ENCODE measurements around the gene OR56A4.

OR56A4 gene

GRCh38 chr11:6006846-6007245 is at the start of gene OR56A4:
OR56A4 (minus strand) TSS chr11:6006946; CDS start chr11:6002992, 3,954 bp downstream.
- H3K9me3 Mint-ChIP-seq, result no peaks in the 10 kb centered on the region
- no peak for TF ChIP-seq CTCF (IDR thresholded peaks at IDR 0.05)
- DNase-seq, result no peak
- H3K27me3 Mint-ChIP-seq (ENCODE audit: low read depth, poor library complexity), result peaks cover 18% of the 10 kb centered on the region
- no peaks in the 10 kb centered on the region for H3K4me1 Mint-ChIP-seq
- no peak within 1 kb of the TSS for H3K4me3 Mint-ChIP-seq
- no peak within 1 kb of the TSS for H3K27ac Mint-ChIP-seq
- no peaks in the 10 kb centered on the region for H3K36me3 Mint-ChIP-seq (ENCODE audit: low read depth)

GRCh38 chr11:6055569-6055968 is 48.8 kb upstream of the OR56A4 start:
- no peaks in the 10 kb centered on the region for H3K9me3 Mint-ChIP-seq

GRCh38 chr11:6052374-6052773 is 45.6 kb upstream of the OR56A4 start:
- Mint-ChIP-seq H3K9me3 (no peaks in the 10 kb centered on the region), H3K36me3 (ENCODE audit: low read depth) (no peaks in the 10 kb centered on the region), H3K4me1 (no peaks in the 10 kb centered on the region), H3K27me3 (ENCODE audit: low read depth, poor library complexity) (peaks cover 19% of the 10 kb centered on the region), H3K27ac (no peak overlapping the region), H3K4me3 (no peak overlapping the region)
- TF ChIP-seq CTCF (IDR thresholded peaks at IDR 0.05), result no peak
- no peak for DNase-seq

More at GRCh38 chr11:6055569-6055968, 48.8 kb upstream of the OR56A4 start:
- no peak overlapping the region for H3K4me3 Mint-ChIP-seq
- H3K36me3 Mint-ChIP-seq (ENCODE audit: low read depth), result no peaks in the 10 kb centered on the region
- DNase-seq, result no peak
- no peaks in the 10 kb centered on the region for H3K4me1 Mint-ChIP-seq
- no peak overlapping the region for H3K27ac Mint-ChIP-seq
- TF ChIP-seq CTCF (IDR thresholded peaks at IDR 0.05), result no peak
- H3K27me3 Mint-ChIP-seq (ENCODE audit: low read depth, poor library complexity), result peaks cover 6% of the 10 kb centered on the region

GRCh38 chr11:6040874-6041273 is 34.1 kb upstream of the OR56A4 start:
- TF ChIP-seq CTCF (IDR thresholded peaks at IDR 0.05), result no peak
- DNase-seq, result no peak
- Mint-ChIP-seq H3K4me3 (no peak overlapping the region), H3K36me3 (ENCODE audit: low read depth) (no peaks in the 10 kb centered on the region), H3K27me3 (ENCODE audit: low read depth, poor library complexity) (peaks cover 8% of the 10 kb centered on the region), H3K9me3 (no peaks in the 10 kb centered on the region), H3K27ac (no peak overlapping the region), H3K4me1 (no peaks in the 10 kb centered on the region)

- H3K27me3 Mint-ChIP-seq (ENCODE audit: low read depth, poor library complexity), result peaks cover 3% of the 10 kb centered on the region
- no peaks in the 10 kb centered on the region for H3K4me1 Mint-ChIP-seq
- no peak within 1 kb of the TSS for H3K4me3 Mint-ChIP-seq
- TF ChIP-seq CTCF (IDR thresholded peaks at IDR 0.05), result no peak
- no peaks in the 10 kb centered on the region for H3K9me3 Mint-ChIP-seq
- no peak for DNase-seq
- H3K36me3 Mint-ChIP-seq (ENCODE audit: low read depth), result no peaks in the 10 kb centered on the region
- H3K27ac Mint-ChIP-seq, result no peak within 1 kb of the TSS
Observed at GRCh38 chr11:6030708-6031405, 24.1 kb upstream of the OR56A4 start, which contains the start of gene OR56A1. OR56A1 (minus strand) TSS chr11:6030758; CDS start chr11:6027692, 3,066 bp downstream.

- Mint-ChIP-seq H3K27ac (no peak overlapping the region), H3K4me3 (no peak overlapping the region), H3K27me3 (ENCODE audit: low read depth, poor library complexity) (peaks cover 8% of the 10 kb centered on the region), H3K9me3 (no peaks in the 10 kb centered on the region), H3K4me1 (no peaks in the 10 kb centered on the region), H3K36me3 (ENCODE audit: low read depth) (no peaks in the 10 kb centered on the region)
- TF ChIP-seq CTCF (IDR thresholded peaks at IDR 0.05), result no peak
- no peak for DNase-seq
Observed at GRCh38 chr11:6027501-6027900, 20.8 kb upstream of the OR56A4 start.

Data from nephron progenitor cell (in vitro differentiated cells).